AG09309 (cell line): ENCODE data around the gene AP1AR.
"Not testable (repeated sequence)": the region's sequence is repeated elsewhere in the genome, so short reads cannot be mapped to it uniquely, and the experiment has no call there.

ENCODE experiments used
- DNase-seq: peaks from one replicate; pipeline ENCODE4 v3.0.0-alpha.2; 2010; ENCODE audit warnings: low read depth
- H3K4me3 ChIP-seq: 2 replicates; pipeline ENCODE4 v1.5.1; 2011; ENCODE audit warnings: mild to moderate bottlenecking, low read depth, low read length, moderate library complexity; ENCODE audit not compliant: control insufficient read depth
- TF ChIP-seq, protein P1 (sequence below): IDR thresholded peaks from 2 replicates; pipeline ENCODE4 v1.5.1; 2011; ENCODE audit warnings: mild to moderate bottlenecking, low read depth, low read length, inconsistent platforms; ENCODE audit not compliant: insufficient read depth, control insufficient read depth; ENCODE audit errors: missing control alignments

AP1AR gene

DNA sequence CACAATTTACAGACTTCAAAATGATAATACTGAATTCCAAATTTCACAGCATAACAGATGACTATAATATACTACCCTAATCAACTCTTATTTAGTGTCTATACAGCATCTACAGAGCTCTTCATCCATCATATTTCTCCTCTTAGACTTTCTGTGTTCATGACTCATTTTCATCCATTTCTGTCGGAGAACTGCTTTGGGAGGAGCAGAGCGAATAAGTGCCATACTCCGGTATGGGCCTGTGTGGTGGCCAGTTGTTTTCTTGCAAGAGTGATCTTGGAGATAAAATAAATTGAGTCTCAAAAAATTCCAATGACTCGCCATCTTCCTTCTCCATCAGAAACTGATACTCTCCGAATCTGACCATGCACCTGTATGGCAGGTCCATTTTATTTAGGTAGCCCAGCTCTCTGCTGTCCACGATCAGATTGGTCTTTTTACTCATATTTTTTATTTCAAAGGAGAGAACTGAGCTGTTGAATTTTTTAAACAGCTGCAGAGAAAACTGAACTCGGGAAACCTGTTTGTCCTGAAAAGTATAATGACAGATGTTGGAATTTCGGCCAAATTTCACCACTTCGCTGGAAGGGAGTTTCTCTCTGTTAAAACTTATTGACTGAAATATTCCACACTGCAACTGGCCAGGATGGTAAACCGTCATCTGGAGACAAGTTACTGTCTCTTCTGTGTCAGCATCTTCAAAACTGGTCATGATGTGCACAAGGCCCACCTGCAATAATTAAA, 46.3 kb downstream of the AP1AR start:
- no peak for DNase-seq
- TF ChIP-seq, protein P1, sequence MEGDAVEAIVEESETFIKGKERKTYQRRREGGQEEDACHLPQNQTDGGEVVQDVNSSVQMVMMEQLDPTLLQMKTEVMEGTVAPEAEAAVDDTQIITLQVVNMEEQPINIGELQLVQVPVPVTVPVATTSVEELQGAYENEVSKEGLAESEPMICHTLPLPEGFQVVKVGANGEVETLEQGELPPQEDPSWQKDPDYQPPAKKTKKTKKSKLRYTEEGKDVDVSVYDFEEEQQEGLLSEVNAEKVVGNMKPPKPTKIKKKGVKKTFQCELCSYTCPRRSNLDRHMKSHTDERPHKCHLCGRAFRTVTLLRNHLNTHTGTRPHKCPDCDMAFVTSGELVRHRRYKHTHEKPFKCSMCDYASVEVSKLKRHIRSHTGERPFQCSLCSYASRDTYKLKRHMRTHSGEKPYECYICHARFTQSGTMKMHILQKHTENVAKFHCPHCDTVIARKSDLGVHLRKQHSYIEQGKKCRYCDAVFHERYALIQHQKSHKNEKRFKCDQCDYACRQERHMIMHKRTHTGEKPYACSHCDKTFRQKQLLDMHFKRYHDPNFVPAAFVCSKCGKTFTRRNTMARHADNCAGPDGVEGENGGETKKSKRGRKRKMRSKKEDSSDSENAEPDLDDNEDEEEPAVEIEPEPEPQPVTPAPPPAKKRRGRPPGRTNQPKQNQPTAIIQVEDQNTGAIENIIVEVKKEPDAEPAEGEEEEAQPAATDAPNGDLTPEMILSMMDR: no peak
- H3K4me3 ChIP-seq: no peak overlapping the region

DNA sequence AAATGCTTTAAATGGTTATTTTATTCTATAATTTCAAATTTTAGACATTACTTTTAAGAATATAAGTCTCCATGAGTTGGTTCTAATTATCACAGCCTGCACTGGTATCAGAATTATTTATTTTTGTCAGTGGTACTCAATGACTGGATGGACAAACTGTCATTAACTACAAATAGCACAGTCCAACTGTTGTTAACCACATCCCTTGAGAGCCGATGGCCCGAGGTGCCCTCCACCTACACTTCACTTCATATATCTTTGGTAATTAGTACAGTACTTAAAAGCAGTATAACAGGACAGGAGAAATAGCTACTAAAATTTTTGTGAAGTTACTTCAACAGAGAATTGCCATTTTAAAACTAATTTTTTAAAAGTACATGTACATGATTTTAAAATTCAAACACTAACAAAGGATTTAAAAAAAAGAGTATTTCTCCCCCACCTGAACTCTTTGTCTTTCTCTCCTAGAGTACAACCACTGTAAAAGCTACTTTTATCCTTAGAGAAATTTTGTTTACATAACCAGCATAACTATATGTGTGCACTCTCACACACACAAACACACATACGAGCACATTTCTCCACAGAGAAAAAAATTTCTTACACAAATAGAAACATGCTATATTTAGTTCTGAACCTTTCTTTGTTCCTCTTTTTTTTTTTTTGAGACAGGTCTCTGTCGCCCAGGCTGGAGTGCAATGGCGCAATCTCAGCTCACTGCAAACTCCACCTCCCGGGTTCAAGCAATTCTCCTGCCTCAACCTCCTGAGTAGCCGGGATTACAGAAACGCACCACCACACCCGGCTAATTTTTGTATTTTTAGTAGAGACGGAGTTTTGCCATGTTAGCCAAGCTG, 47.7 kb downstream of the AP1AR start:
- no peak for DNase-seq
- TF ChIP-seq, protein P1: no peak
- no peak overlapping the region for H3K4me3 ChIP-seq

DNA sequence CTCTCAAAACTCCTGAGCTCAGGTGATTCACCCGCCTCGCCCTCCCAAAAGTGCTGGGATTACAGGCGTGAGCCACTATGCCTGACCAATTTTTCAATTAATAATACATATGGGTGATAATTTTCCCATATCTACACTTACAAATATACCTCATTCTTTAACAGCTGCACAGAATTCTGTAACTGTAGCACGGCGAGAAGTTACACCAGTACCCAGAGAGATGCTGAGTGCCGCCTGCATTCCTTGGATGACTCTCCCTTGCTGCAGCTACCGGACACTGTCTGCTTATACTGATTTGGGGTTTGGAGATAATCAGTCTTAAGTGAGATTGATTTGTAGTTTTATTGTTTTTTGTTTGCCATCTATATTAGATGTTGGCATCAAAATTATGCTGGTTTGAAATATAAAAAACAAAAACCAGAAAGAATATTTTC, 48.3 kb downstream of the AP1AR start:
- no peak overlapping the region for H3K4me3 ChIP-seq
- DNase-seq: no peak
- TF ChIP-seq, protein P1: no peak

DNA sequence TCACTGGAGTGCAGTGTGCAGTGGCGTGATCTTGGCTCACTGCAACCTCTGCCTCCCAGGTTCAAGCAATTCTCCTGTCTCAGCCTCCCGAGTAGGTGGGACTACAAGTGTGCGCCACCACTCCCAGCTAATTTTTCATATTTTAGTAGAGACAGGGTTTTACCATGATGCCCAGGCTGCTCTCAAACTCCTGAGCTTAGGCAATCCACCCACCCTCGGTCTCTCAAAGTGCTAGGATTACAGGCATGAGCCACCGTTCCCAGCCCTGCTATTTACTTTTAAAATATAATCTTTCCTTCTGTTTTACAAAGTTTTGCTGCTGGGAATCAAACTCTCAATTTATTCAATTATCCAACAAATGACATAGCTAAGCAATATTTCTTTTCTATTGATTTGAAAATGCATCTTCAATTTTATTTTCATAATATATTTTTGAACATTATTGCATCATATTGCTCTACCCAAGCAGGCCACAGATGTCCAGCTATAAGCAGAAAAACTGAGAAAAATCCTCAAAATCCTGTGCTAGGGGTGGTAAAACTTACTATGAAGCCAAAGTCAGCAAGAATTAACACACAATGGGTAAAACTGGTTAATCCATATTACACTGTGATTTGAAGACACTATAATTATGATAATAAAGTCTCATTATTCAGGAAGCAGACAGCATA, 48.9 kb downstream of the AP1AR start:
- no peak overlapping the region for H3K4me3 ChIP-seq
- TF ChIP-seq, protein P1: no peak
- DNase-seq: no peak

DNA sequence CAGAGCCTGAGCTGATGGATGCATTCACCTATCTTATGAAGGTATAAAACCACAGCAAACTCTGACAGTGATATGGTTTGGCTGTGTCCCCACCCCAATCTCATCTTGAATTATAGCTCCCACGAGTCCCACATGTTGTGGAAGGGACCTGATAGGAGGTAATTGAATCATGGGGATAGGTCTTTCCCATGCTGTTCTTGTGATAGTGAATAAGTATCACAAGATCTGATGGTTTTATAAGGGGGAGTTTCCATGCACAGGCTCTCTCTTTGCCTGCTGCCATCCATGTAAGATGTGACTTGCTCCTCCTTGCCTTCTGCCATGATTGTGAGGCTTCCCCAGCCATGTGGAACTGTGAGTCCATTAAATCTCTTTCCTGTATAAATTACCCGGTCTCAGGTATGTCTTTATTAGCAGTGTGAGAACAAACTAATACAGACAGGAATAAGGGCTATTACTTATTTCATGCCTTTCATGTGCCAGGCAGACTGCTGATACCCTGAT, 50.4 kb downstream of the AP1AR start:
- H3K4me3 ChIP-seq, DNase-seq: not testable (repeated sequence)

DNA sequence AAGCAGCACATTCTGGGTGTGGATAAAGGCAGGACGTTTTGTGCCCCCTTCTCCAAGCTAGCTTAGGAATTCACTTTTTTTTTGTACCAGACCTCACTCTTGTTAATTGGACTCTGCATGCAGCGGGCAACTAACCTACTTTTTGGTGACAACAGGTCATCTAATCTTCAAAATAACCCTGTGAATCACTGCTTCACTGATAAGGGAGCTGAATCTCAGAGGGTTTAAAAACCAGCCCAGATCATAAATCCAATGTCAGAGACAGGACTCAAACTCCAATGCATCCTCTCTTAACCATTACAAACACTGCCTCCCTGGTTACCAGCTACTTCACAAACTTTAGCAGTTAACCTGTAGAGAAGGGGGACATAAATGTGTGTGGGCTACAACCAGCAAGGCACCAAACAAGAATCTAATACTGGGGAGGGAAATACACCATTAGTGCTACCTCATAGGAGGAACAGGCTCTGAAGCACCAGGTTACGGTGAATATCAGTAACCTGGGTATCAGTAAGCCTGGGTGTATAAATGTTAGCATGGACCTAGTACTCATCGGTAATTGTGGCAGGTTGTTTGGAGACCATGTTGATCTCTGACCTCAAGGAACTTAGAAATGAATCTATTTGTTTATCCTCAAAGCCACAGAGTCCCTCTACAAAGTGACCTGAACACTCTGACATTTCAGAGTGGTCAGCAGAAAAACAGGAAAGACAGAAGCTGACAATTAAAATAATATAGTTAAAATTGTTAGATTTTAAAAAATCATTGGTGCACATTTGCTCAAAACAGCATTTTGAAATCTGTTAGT, 51.5 kb downstream of the AP1AR start:
- no peak overlapping the region for H3K4me3 ChIP-seq
- no peak for DNase-seq
- TF ChIP-seq, protein P1: no peak
